Measurements from ENCODE around the gene SLIT1. TPM values are rescaled to one million over a fixed set of nuclear protein-coding genes. Genes with fewer than 3 reads are reported as not detected.

Gene SLIT1
- 0.40 TPM for polyA plus RNA-seq (2012; ENCODE audit: missing spikeins)

DNA sequence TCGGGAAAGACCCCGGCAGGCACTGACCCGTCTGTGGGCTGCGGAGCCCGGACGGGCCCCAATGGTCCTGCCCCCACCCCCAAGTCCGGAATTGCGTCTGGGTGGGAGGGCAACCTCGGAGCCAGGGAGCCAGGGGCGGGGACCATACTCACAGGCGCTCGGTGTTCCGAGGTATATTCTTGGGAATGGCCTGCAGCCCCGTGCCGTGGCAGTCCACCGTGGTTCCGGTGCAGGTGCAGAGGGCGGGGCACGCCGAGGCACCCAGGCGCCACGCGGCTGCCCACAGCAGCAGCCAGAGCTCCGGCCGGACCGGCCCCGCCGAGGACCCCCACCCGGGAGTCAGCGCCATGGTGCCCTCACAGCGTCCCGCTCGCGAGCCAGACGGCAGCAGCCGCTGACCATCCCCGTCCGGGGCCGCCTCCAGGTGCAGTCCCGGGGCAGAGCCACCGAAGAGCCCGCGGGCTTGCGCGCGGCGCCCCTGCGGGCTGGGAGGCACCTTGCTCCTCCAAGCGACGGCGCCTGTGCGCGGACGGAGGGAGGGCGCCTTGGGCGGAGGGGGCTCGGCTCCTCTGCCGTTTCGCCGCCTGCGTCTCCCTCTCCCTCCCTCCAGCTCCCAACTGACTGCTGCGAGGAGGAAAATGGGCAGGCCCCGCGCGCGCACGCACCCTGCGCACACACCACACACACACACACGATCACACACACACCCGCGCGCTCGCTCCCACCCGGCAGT, at the start of gene SLIT1:
TSS of gene SLIT1 (minus strand) at position 634 of the 733 bp plus-strand sequence. CDS start at position 349, 285 bp downstream.
- no peak for DNase-seq (ENCODE audit: insufficient read length)
- TF ChIP-seq POLR2A (IDR thresholded peaks at IDR 0.05; ENCODE audit: low read depth, low read length) (no peak), TAF1 (IDR thresholded peaks at IDR 0.05; ENCODE audit: borderline replicate concordance, low read depth, low read length) (no peak), POLR2AphosphoS5 (IDR thresholded peaks at IDR 0.05; ENCODE audit: low read depth, low read length) (no peak)
- FAIRE-seq = no peak

DNA sequence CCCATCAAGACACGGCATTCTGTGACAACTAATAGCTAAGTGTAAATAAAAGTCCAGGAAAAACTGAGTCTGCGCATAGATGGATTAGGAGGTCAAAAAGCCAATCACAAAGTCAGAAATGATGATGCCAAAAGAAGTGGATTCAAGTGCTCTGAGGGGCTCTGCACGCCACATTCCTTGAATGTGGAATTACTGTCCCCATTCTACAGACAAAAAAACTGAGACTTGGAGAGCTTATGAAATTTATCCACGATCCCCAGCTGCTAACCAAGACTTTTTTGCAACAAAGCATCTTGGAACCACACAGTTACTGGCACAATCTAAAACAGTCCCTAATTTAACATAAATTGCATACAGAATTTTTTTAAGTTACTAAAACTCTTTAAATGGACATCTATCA, 49.6 kb upstream of the SLIT1 start:
- FAIRE-seq (no peak), DNase-seq (ENCODE audit: insufficient read length) (no peak)
- no peak for TF ChIP-seq POLR2AphosphoS5 (IDR thresholded peaks at IDR 0.05; ENCODE audit: low read depth, low read length)
- no peak for TF ChIP-seq POLR2A (IDR thresholded peaks at IDR 0.05; ENCODE audit: low read depth, low read length)
- no peak for TF ChIP-seq TAF1 (IDR thresholded peaks at IDR 0.05; ENCODE audit: borderline replicate concordance, low read depth, low read length)

DNA sequence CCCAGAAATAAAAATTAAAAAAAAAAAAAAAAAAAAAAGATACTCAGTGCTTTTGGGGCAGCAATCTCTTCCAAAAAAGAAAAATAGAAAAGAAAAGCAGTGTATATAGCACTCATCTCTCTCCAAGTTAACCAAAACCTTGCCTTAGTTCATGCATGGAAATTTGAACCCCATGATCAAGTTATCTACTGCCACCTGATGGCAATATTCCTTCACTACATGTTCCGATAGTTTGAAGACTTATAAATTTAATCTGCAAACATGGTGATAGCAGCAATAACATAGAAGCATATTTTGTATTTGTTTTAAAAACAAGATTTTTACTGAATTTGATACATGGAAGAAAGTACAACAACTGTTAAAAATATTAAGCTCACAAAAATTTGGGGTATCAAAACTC, 48.6 kb upstream of the SLIT1 start:
- FAIRE-seq (no peak), DNase-seq (ENCODE audit: insufficient read length) (no peak)
- TF ChIP-seq POLR2AphosphoS5 (IDR thresholded peaks at IDR 0.05; ENCODE audit: low read depth, low read length) (no peak), TAF1 (IDR thresholded peaks at IDR 0.05; ENCODE audit: borderline replicate concordance, low read depth, low read length) (no peak), POLR2A (IDR thresholded peaks at IDR 0.05; ENCODE audit: low read depth, low read length) (no peak)

DNA sequence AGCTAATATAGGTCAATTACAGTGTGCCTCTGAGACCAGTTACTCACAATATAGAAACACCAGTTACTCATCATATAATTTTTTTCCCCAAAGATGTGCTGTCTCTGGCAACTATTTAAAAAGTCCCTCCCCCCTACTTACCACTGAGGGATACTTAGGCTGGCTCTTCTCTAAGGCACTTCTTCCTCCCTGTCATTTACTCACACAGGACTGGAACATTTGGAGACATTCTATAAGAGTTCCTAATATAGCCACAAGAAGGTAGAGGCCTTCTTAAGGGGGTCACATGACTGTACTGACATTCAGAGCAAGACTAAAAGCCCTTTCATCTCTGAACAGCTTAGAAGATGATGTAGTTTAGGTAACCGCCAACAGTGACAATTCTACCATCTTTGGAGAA, 44.4 kb upstream of the SLIT1 start:
- DNase-seq (ENCODE audit: insufficient read length) (no peak), FAIRE-seq (no peak)
- no peak for TF ChIP-seq TAF1 (IDR thresholded peaks at IDR 0.05; ENCODE audit: borderline replicate concordance, low read depth, low read length)
- no peak for TF ChIP-seq POLR2AphosphoS5 (IDR thresholded peaks at IDR 0.05; ENCODE audit: low read depth, low read length)
- no peak for TF ChIP-seq POLR2A (IDR thresholded peaks at IDR 0.05; ENCODE audit: low read depth, low read length)

DNA sequence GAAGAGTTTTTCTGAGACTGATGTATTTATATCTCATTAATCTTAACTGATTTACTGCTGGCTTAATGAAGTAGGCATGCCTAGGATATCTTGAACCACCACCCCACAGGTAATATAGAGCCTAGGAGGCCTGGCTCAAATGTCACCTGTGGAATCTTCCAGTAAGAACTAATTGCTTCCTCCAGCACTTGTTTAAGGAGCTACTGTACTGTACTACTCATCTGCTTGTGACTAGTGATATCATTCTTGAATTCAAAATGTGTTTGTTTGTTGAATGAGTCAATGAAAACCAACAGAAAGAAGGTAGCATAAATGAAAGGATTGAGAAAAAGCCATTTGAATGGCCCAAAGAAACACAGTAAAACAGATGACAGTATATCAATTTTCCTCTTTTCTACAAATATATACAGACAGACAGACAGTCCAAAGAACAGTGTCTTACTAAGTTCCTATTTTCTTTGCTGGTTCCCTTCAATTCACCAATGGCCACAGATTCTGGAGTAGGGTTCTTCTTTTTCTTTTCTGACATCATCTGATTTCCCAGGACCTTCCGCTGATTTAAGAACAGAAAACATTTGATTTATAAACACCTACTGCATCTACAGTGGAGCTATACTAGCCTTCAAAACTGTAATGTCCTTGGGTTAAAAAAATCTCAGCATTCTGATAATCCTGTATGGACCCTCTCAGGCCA, 43.7 kb upstream of the SLIT1 start:
- no peak for FAIRE-seq

DNA sequence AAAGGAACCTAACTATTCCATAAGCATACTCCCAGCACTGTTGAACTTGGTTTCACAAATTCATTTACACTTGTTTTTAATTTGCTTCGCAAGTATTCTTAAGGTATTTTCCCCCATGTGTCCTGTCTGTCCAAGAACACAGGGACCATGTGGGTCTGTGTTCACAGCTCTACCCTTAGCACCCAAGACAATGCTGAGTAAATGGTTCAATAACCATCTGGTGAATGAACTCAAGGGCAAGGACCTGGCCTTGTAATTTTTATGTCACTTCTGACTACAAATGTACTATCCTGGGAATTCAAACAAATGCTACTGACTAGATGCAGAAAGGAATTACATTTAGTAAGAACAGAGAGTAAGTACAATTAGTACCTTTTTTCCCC, 43.0 kb upstream of the SLIT1 start:
- FAIRE-seq (no peak), DNase-seq (ENCODE audit: insufficient read length) (no peak)
- TF ChIP-seq POLR2A (IDR thresholded peaks at IDR 0.05; ENCODE audit: low read depth, low read length) (no peak), POLR2AphosphoS5 (IDR thresholded peaks at IDR 0.05; ENCODE audit: low read depth, low read length) (no peak), TAF1 (IDR thresholded peaks at IDR 0.05; ENCODE audit: borderline replicate concordance, low read depth, low read length) (no peak)

More for the DNA sequence above, 43.7 kb upstream of the SLIT1 start:
- TF ChIP-seq POLR2AphosphoS5 (IDR thresholded peaks at IDR 0.05; ENCODE audit: low read depth, low read length) (no peak), TAF1 (IDR thresholded peaks at IDR 0.05; ENCODE audit: borderline replicate concordance, low read depth, low read length) (no peak), POLR2A (IDR thresholded peaks at IDR 0.05; ENCODE audit: low read depth, low read length) (no peak)
- no peak for DNase-seq (ENCODE audit: insufficient read length)

DNA sequence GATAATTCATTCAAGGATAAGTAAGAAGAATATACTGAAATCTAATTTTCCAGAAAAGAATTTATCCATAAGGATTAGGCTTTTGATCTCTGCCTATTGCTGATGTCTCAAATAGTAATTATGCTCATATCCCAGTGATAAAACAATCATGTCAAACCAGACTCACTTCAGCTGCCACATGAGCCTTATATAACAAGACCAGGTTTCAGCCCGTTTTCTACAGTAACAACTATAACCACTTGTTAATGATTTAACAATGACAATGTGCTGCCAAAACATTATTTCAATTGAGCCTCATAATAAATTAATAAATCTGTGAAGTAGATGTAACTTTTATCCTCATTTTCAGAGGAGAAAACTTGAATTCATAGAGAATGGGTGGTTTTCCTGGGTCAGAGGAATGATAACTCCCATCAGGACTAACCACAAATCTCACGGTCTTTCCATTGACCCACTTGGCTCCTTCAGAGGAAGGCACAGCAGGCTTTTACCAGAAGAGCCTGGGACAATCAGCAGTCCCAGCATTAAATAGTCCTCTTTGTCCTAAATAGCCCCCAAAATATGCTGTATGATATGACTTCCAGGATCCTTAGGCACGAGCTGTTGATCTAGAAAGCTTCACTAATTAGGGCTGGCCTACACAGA, 42.5 kb upstream of the SLIT1 start:
- DNase-seq (ENCODE audit: insufficient read length) = no peak
- TF ChIP-seq POLR2AphosphoS5 (IDR thresholded peaks at IDR 0.05; ENCODE audit: low read depth, low read length) = no peak
- no peak for TF ChIP-seq TAF1 (IDR thresholded peaks at IDR 0.05; ENCODE audit: borderline replicate concordance, low read depth, low read length)
- TF ChIP-seq POLR2A (IDR thresholded peaks at IDR 0.05; ENCODE audit: low read depth, low read length) = no peak
- no peak for FAIRE-seq

DNA sequence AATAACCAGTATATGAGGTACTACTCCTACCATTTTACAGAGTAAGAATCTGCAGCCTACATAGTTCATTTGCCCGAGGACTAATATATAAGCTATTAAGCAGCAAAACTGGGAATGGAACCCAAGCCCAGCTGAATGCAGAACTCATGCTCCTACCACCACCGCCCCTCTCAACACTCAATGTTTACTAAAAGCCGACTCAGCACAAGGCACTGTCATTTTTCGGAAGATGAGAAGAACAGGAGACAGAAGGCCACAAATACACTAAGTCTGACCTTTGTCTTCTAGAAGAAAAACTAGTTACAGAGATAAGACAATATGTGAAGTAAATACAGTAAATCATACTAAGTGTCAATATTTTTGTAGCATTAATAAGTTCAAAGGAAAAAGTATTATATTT, 40.6 kb upstream of the SLIT1 start:
- DNase-seq (ENCODE audit: insufficient read length) (no peak), FAIRE-seq (no peak)
- TF ChIP-seq POLR2A (IDR thresholded peaks at IDR 0.05; ENCODE audit: low read depth, low read length) = no peak
- TF ChIP-seq TAF1 (IDR thresholded peaks at IDR 0.05; ENCODE audit: borderline replicate concordance, low read depth, low read length) = no peak
- TF ChIP-seq POLR2AphosphoS5 (IDR thresholded peaks at IDR 0.05; ENCODE audit: low read depth, low read length) = no peak

DNA sequence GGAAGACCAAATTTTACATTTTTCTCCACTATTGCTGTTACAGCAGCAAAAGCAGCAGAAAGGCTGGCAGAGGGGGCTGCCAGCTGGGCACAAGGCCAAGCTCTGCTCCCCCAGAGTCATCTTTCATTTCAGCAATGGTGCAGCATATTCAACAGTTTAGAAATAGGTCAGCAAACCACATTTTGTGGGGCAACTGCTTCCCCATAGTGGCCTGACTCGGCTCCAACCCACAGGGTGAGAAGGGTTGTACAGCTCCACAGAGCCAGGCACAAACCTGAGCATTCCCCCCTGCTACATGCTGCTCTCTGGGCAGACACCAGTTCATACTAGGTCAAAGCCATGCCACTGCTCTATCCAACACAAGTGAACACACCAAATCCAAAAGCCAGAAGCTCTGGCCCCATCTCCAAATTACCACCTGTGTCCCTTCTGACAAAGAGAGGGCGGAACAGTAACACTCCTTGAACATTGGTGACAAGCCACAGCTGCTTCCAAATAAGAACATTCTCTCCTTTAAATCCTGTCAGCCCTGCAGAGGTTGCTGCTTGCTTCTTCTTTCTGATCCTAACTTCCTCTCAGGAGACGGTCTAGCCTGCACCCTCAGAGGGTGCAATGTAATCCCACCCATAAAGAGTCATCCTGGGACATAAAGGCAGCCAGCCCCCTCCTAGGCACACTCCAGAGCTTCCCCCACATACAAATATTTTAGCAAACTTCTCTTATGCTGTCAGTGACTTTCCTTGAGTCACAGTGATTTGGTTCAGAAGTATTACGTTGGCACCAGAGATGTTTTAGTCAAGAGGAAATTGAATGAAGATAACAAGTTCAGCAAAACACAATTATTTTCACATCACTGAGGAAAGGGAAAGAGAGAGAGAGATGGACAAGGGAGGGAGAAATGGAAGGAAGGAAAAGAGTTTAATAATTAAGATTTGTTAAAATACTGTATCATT, 39.0 kb upstream of the SLIT1 start:
- FAIRE-seq = no peak
- no peak for TF ChIP-seq POLR2AphosphoS5 (IDR thresholded peaks at IDR 0.05; ENCODE audit: low read depth, low read length)
- no peak for TF ChIP-seq POLR2A (IDR thresholded peaks at IDR 0.05; ENCODE audit: low read depth, low read length)
- no peak for TF ChIP-seq TAF1 (IDR thresholded peaks at IDR 0.05; ENCODE audit: borderline replicate concordance, low read depth, low read length)
- DNase-seq (ENCODE audit: insufficient read length) = no peak

DNA sequence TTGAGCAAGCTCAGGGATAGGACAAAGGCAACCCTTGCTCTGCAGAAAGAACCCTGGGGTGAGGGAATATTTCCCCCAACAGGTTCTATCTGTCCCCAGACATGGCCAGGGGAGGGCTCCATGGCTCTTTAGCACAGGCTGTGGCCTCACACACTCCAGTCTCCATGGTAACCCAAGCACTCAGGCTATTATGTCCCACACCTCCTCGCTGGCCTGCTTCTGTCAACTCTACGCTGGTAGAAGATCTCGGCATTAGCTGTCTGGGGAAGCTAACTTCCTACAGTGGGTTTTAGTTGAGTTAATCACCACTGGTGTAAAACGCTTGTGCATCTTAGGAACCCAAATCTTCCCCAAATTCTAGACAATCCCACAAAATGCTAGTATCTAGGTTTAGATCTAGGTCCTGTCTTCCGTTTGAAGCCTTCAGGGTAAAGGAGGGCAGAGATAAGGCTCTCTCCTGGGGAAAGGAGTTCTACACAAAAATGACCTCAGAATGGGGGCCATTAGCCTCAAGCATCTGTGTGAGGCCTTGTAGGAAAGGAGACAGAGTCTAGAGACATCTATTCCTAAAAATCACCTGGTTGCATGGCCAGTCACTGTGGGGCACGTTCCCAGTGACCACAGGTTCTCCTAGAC, 36.7 kb upstream of the SLIT1 start:
- no peak for DNase-seq (ENCODE audit: insufficient read length)
- FAIRE-seq = no peak
- TF ChIP-seq POLR2AphosphoS5 (IDR thresholded peaks at IDR 0.05; ENCODE audit: low read depth, low read length) (no peak), TAF1 (IDR thresholded peaks at IDR 0.05; ENCODE audit: borderline replicate concordance, low read depth, low read length) (no peak), POLR2A (IDR thresholded peaks at IDR 0.05; ENCODE audit: low read depth, low read length) (no peak)

Measured in GM12892 (cell line).